ENCODE measurements around the gene PDPK1.
"Not testable (repeated sequence)": the region's sequence is repeated elsewhere in the genome, so short reads cannot be mapped to it uniquely, and the experiment has no call there.

DNA sequence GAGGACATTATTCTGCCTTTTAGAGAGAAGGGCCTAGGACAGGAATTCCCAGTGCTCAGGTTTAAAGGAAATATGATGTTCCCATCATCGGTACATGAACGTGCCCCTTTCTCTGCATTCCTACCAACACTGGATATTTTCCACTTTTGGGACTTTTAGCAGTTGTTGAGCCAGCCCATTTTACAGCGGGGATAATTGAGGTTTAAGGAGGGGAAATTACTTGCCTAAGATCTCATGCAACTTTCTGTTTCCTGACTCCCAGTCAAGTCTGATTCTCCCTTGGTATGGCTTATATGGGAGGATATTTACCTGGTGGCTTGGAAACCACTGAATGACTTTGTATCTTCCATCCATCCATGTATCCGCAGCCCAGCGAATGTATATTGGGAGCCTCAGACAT lies 3.5 kb upstream of the PDPK1 start:
- TF ChIP-seq, protein P1, sequence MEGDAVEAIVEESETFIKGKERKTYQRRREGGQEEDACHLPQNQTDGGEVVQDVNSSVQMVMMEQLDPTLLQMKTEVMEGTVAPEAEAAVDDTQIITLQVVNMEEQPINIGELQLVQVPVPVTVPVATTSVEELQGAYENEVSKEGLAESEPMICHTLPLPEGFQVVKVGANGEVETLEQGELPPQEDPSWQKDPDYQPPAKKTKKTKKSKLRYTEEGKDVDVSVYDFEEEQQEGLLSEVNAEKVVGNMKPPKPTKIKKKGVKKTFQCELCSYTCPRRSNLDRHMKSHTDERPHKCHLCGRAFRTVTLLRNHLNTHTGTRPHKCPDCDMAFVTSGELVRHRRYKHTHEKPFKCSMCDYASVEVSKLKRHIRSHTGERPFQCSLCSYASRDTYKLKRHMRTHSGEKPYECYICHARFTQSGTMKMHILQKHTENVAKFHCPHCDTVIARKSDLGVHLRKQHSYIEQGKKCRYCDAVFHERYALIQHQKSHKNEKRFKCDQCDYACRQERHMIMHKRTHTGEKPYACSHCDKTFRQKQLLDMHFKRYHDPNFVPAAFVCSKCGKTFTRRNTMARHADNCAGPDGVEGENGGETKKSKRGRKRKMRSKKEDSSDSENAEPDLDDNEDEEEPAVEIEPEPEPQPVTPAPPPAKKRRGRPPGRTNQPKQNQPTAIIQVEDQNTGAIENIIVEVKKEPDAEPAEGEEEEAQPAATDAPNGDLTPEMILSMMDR (conservative IDR thresholded peaks at IDR 0.05 in 1 of 2, IDR thresholded peaks at IDR 0.05 in 1 of 2; ENCODE audit: extremely low read depth in 1 of 2, insufficient read depth in 1 of 2, low read depth in 1 of 2, low read length in 2 of 2) = not testable (repeated sequence)
- TF ChIP-seq EZH2 (IDR thresholded peaks at IDR 0.05; ENCODE audit: borderline replicate concordance, low read length) = not testable (repeated sequence)

Data from mammary epithelial cell (primary cell).